Measurements from ENCODE around the gene UGT1A6.

- TF ChIP-seq NFIC (IDR thresholded peaks at IDR 0.05) (no peak), RAD21 (IDR thresholded peaks at IDR 0.05; ENCODE audit: low read depth) (no peak), TAF1 (IDR thresholded peaks at IDR 0.05; ENCODE audit: low read depth) (no peak), USF1 (IDR thresholded peaks at IDR 0.05) (no peak), CEBPB (IDR thresholded peaks at IDR 0.05) (no peak), YY1 (IDR thresholded peaks at IDR 0.05; ENCODE audit: low read depth) (no peak)
Measured at GRCh38 chr2:233766416-233766815, 73.7 kb downstream of the UGT1A6 start.
